HCT116 (cell line): ENCODE results near the gene PRR14L. TPM values are rescaled to one million over a fixed set of nuclear protein-coding genes. Genes with fewer than 3 reads are reported as not detected.
A peak's percentile ranks its signal among the peaks of the same experiment; 100 is the strongest.

Experiments used
- ATAC-seq: fragments of 200-7000 bp; cut with Tn5 transposase; 2 replicates; pipeline ENCODE4 v1.9.1; 2020; ENCODE audit warnings: mild to moderate bottlenecking, moderate library complexity
- BruUV-seq: library from RNA; stranded (reverse); fragments of 400-500 nt; replicated peaks from 2 replicates; lab custom pipeline; 2021; lab: Mats Ljungman, UMichigan
- CTCF ChIA-PET: fragments of 300-600 bp; sonication (Branson Sonifier 250); formaldehyde crosslinking; loops from one replicate; lab custom pipeline; 2021; ENCODE audit warnings: antibody characterized with exemption; lab: Charles Lee
- POLR2A ChIA-PET: fragments of 300-600, 350-600 bp; sonication (Branson Sonifier 250); formaldehyde crosslinking; loops from one replicate; lab custom pipeline; 2021; ENCODE audit warnings: antibody characterized with exemption; lab: Charles Lee
- RAD21 ChIA-PET, 2 experiments: fragments of 300-600 bp; sonication (Branson Sonifier 250); formaldehyde crosslinking; loops; one replicate each; lab custom pipeline; 2023; ENCODE audit warnings: low total read pairs in 2 of 2; ENCODE audit not compliant: uncharacterized antibody in 2 of 2, unreplicated experiment in 2 of 2, low non-redundant PET in 1 of 2; lab: Charles Lee
- DNase-seq: peaks from one replicate; pipeline ENCODE4 v3.0.0-alpha.2; 2010; ENCODE audit warnings: low read depth, low spot score
- H2AFZ ChIP-seq: fragments of 200-600 bp; shearing (Covaris generic), sonication (generic); 2 replicates; pipeline ENCODE4 v1.6.1; 2017; ENCODE audit warnings: low read depth, mixed run types, mixed read lengths, antibody characterized with exemption, low read length; ENCODE audit not compliant: poor library complexity, severe bottlenecking
- H3K27ac ChIP-seq: 2 replicates; pipeline ENCODE4 v1.5.1; 2012; ENCODE audit warnings: low read depth, low read length
- H3K27me3 ChIP-seq: fragments of 200-600 bp; sonication (generic); 2 replicates; pipeline ENCODE4 v1.6.1; 2016; ENCODE audit warnings: mixed run types, low read length, mixed read lengths; ENCODE audit not compliant: insufficient read depth
- H3K36me3 ChIP-seq, 2 experiments: fragments of 200-500 bp in 1 of 2; fragments of 200-600 bp in 1 of 2; sonication (Bioruptor generic) in 1 of 2; sonication (generic) in 1 of 2; 2 replicates each; pipeline versions ENCODE4 v1.5.1 to v1.6.1; 2014 to 2016; ENCODE audit warnings: low read length in 2 of 2, inconsistent platforms in 1 of 2, mixed read lengths in 1 of 2, mixed run types in 1 of 2; ENCODE audit not compliant: insufficient read depth in 2 of 2, control insufficient read depth in 1 of 2
- H3K4me1 ChIP-seq, 2 experiments: fragments of 200-600 bp in 1 of 2; sonication (generic) in 1 of 2; 2 replicates each; pipeline versions ENCODE4 v1.5.1 to v1.6.1; 2012 to 2017; ENCODE audit warnings: low read length in 2 of 2, inconsistent platforms in 1 of 2, mild to moderate bottlenecking in 1 of 2, mixed read lengths in 1 of 2, mixed run types in 1 of 2, moderate library complexity in 1 of 2; ENCODE audit not compliant: insufficient read depth in 2 of 2, control insufficient read depth in 1 of 2
- H3K4me2 ChIP-seq: fragments of 200-600 bp; sonication (generic); 2 replicates; pipeline ENCODE4 v1.6.1; 2017; ENCODE audit warnings: mixed run types, low read length, mixed read lengths
- H3K4me3 ChIP-seq, 2 experiments: fragments of 200-600 bp in 1 of 2; sonication (generic) in 1 of 2; replicated peaks in 1 of 2; 2 replicates each; pipeline ENCODE4 v1.5.1; 2011 to 2016; ENCODE audit warnings: low read length in 2 of 2, control low read depth in 1 of 2, low read depth in 1 of 2, mild to moderate bottlenecking in 1 of 2, mixed read lengths in 1 of 2, mixed run types in 1 of 2
- H3K79me2 ChIP-seq: fragments of 200-600 bp; sonication (generic); 2 replicates; pipeline ENCODE4 v1.6.1; 2017; ENCODE audit warnings: mild to moderate bottlenecking, mixed run types, low read length, moderate library complexity, mixed read lengths; ENCODE audit not compliant: insufficient read depth
- H3K9ac ChIP-seq: fragments of 200-600 bp; sonication (generic); 2 replicates; pipeline ENCODE4 v1.6.1; 2016; ENCODE audit warnings: low read length, mixed read lengths
- H3K9me2 ChIP-seq: fragments of 200-600 bp; sonication (generic), shearing (Covaris generic); 2 replicates; pipeline ENCODE4 v1.6.1; 2017; ENCODE audit warnings: mixed run types, mild to moderate bottlenecking, moderate library complexity; ENCODE audit not compliant: insufficient read depth
- H3K9me3 ChIP-seq, 2 experiments: fragments of 200-500 bp in 1 of 2; fragments of 200-600 bp in 1 of 2; sonication (Bioruptor generic) in 1 of 2; sonication (generic) in 1 of 2; 2 replicates each; pipeline ENCODE4 v1.6.1; 2014 to 2017; ENCODE audit warnings: low read length in 2 of 2, mixed read lengths in 2 of 2, inconsistent platforms in 1 of 2, low read depth in 1 of 2, mild to moderate bottlenecking in 1 of 2, mixed run types in 1 of 2, moderate library complexity in 1 of 2; ENCODE audit not compliant: control insufficient read depth in 1 of 2, insufficient read depth in 1 of 2
- H4K20me1 ChIP-seq: fragments of 200-600 bp; sonication (generic), shearing (Covaris generic); 2 replicates; pipeline ENCODE4 v1.6.1; 2017; ENCODE audit warnings: mixed run types, mild to moderate bottlenecking, moderate library complexity; ENCODE audit not compliant: insufficient read depth
- CBX3 ChIP-seq: IDR thresholded peaks from 2 replicates; pipeline ENCODE4 v1.6.1; 2012; ENCODE audit warnings: low read depth
- CEBPB ChIP-seq: IDR thresholded peaks from 2 replicates; pipeline ENCODE4 v1.6.1; 2012; ENCODE audit warnings: low read depth
- EGR1 ChIP-seq: IDR thresholded peaks from 2 replicates; pipeline ENCODE4 v1.6.1; 2012; ENCODE audit warnings: low read depth
- ELF1 ChIP-seq: IDR thresholded peaks from 2 replicates; pipeline ENCODE4 v1.6.1; 2012; ENCODE audit warnings: low read depth, borderline replicate concordance
- EZH2 ChIP-seq: fragments of 200-600 bp; sonication (generic); IDR thresholded peaks from 2 replicates; pipeline ENCODE4 v1.6.1; 2017; ENCODE audit warnings: antibody characterized with exemption, mixed run types
- EZH2phosphoT487 ChIP-seq: fragments of 200-600 bp; IDR thresholded peaks from 2 replicates; pipeline ENCODE4 v1.6.1; 2018; ENCODE audit warnings: antibody characterized with exemption, borderline replicate concordance
- FOSL1 ChIP-seq: IDR thresholded peaks from 2 replicates; pipeline ENCODE4 v1.6.1; 2012; ENCODE audit warnings: low read depth
- JUND ChIP-seq: IDR thresholded peaks from 2 replicates; pipeline ENCODE4 v1.6.1; 2012
- POLR2A ChIP-seq: IDR thresholded peaks from 2 replicates; pipeline ENCODE4 v1.7.0; 2011; ENCODE audit warnings: borderline replicate concordance; ENCODE audit not compliant: insufficient read depth, insufficient read length; ENCODE audit errors: extremely low read depth
- RAD21 ChIP-seq: IDR thresholded peaks from 2 replicates; pipeline ENCODE4 v1.6.1; 2012; ENCODE audit warnings: low read depth, mild to moderate bottlenecking
- SIN3A ChIP-seq: IDR thresholded peaks from 2 replicates; pipeline ENCODE4 v1.6.1; 2012; ENCODE audit warnings: low read depth
- TCF7L2 ChIP-seq: IDR thresholded peaks from 2 replicates; pipeline ENCODE4 v1.7.0; 2011; ENCODE audit warnings: borderline replicate concordance, inconsistent platforms; ENCODE audit not compliant: insufficient read depth, insufficient read length; ENCODE audit errors: extremely low read depth
- YY1 ChIP-seq: IDR thresholded peaks from 2 replicates; pipeline ENCODE4 v1.6.1; 2011; ENCODE audit warnings: low read length, low read depth, moderate library complexity, mild to moderate bottlenecking; ENCODE audit not compliant: insufficient replicate concordance; ENCODE audit errors: extremely low read depth
- ZNF274 ChIP-seq: fragments of 200-500 bp; sonication (Bioruptor generic); IDR thresholded peaks from 2 replicates; pipeline ENCODE4 v1.6.1; 2014; ENCODE audit warnings: mild to moderate bottlenecking, low read depth, low read length, inconsistent platforms
- intact Hi-C: fragments of 100-400 bp; cut with micrococcal nuclease; formaldehyde crosslinking; loops from 2 replicates; pipeline ENCODE4 v1.10.0; 2022
- total RNA-seq: library from RNA; stranded (reverse); gene quantifications from one replicate; pipeline ENCODE4 v1.2.1, GENCODE V29; 2021; ENCODE audit not compliant: unreplicated experiment
- TF ChIP-seq, protein P1 (sequence below), 3 experiments: fragments of 200-600 bp in 1 of 3; sonication (generic) in 1 of 3; IDR thresholded peaks in 2 of 3; conservative IDR thresholded peaks in 1 of 3; 2 replicates each; pipeline ENCODE4 v1.5.1; 2012 to 2017; ENCODE audit warnings: low read depth in 2 of 3, low read length in 2 of 3, antibody characterized with exemption in 1 of 3, borderline replicate concordance in 1 of 3, control low read depth in 1 of 3, mild to moderate bottlenecking in 1 of 3, mixed read lengths in 1 of 3, mixed run types in 1 of 3, moderate library complexity in 1 of 3; ENCODE audit not compliant: insufficient read depth in 1 of 3
- TF ChIP-seq, protein P2 (sequence below): IDR thresholded peaks from 2 replicates; pipeline ENCODE4 v1.6.1; 2012
- TF ChIP-seq, protein P3 (sequence below): IDR thresholded peaks from 2 replicates; pipeline ENCODE4 v1.6.1; 2011; ENCODE audit warnings: mild to moderate bottlenecking, low read length, moderate library complexity; ENCODE audit not compliant: insufficient replicate concordance; ENCODE audit errors: extremely low read depth

The PRR14L gene
- total RNA-seq, 1 experiment from 2014 or later, result 61.5 TPM

DNA sequence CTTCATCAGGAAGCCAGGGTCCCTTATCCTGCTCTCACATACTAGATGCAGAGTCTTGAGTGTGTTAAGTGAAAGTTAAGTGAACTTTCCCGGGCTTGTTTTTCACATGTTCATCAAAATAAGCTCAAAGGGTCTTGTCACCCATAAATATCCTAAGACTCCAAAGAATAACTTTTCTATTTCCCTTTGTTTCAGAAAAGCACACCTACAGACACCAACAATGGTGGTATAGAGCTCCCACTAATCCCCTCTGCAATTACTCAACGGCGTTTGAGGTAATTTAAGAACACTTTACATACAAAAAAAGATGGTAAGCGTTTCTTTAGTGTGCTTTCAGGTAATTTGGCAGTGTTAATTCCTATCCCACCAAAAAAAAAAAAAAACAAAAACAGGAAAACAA, 2.5 kb downstream of the PRR14L start:
- intact Hi-C loops, result no loop called here
- POLR2A ChIA-PET, result interaction anchor here (0.7 kb wide), 1 partner anchor 651 kb away, joined by 4 read pairs; no protein-coding TSS in a partner anchor
- H3K36me3 ChIP-seq, result peaks cover 0 to 4% of the 10 kb centered on the region in 2 experiments; a peak in 1 of 4 replicates
- BruUV-seq, result no TSS peak
- H3K27ac ChIP-seq, result no peak overlapping the region
- 0 out of 2 replicates have a peak overlapping the region, but pooled peaks have one; percentile 99 for H3K9ac ChIP-seq
- H3K4me3 ChIP-seq, result no peak overlapping the region
- peaks cover 66% of the 10 kb centered on the region for H3K79me2 ChIP-seq
- no peak for ATAC-seq
- H3K4me1 ChIP-seq, result peaks cover 16 to 36% of the 10 kb centered on the region in 2 experiments; a peak in 3 of 4 replicates
- H3K4me2 ChIP-seq, result peak overlapping the region; percentile 85; the same call in 1 of the 2 replicates
- RAD21 ChIA-PET, result no interaction called here
- no peak for TF ChIP-seq EZH2phosphoT487
- TF ChIP-seq, protein P1, sequence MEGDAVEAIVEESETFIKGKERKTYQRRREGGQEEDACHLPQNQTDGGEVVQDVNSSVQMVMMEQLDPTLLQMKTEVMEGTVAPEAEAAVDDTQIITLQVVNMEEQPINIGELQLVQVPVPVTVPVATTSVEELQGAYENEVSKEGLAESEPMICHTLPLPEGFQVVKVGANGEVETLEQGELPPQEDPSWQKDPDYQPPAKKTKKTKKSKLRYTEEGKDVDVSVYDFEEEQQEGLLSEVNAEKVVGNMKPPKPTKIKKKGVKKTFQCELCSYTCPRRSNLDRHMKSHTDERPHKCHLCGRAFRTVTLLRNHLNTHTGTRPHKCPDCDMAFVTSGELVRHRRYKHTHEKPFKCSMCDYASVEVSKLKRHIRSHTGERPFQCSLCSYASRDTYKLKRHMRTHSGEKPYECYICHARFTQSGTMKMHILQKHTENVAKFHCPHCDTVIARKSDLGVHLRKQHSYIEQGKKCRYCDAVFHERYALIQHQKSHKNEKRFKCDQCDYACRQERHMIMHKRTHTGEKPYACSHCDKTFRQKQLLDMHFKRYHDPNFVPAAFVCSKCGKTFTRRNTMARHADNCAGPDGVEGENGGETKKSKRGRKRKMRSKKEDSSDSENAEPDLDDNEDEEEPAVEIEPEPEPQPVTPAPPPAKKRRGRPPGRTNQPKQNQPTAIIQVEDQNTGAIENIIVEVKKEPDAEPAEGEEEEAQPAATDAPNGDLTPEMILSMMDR (IDR thresholded peaks at IDR 0.05 in 2 of 3, conservative IDR thresholded peaks at IDR 0.05 in 1 of 3; ENCODE audit: borderline replicate concordance in 1 of 3, insufficient read depth in 1 of 3, low read depth in 2 of 3, low read length in 2 of 3), result no peak
- TF ChIP-seq YY1, result no peak
- TF ChIP-seq, all 23 proteins: peak for 0
- Histone ChIP-seq H2AFZ (no peak overlapping the region), H3K27me3 (no peaks in the 10 kb centered on the region), H3K9me3 (no peaks in the 10 kb centered on the region), H3K9me2 (no peaks in the 10 kb centered on the region), H4K20me1 (no peaks in the 10 kb centered on the region)
- DNase-seq, result no peak
- CTCF ChIA-PET, result no interaction called here

DNA sequence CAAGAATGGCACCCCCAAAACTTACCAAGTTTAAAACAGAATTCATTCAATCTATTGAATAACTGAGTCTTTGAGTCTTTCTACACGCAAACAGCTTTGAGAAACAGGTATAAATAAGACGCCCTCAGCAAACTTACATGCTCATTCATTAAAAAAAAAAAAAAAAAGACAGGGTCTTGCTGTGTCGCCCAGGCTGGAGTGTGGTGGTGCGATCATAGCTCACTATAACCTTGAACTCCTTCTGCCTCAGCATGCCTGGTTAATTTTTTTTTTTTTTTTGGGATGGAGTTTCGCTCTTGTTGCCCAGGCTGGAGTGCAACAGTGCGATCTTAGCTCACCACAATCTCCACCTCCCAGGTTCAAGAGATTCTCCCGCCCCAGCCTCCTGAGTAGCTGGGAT, 6.1 kb downstream of the PRR14L start:
- Histone ChIP-seq H3K9me3 (no peaks in the 10 kb centered on the region), H3K79me2 (peaks cover 87% of the 10 kb centered on the region), H3K9me2 (no peaks in the 10 kb centered on the region), H3K27me3 (no peaks in the 10 kb centered on the region), H3K27ac (no peak overlapping the region), H3K4me2 (no peak overlapping the region), H2AFZ (no peak overlapping the region), H3K9ac (no peak overlapping the region), H3K36me3 (peaks cover 2 to 9% of the 10 kb centered on the region in 2 experiments; a peak in 2 of 4 replicates), H3K4me3 (no peak overlapping the region), H3K4me1 (peaks cover 15 to 40% of the 10 kb centered on the region in 2 experiments; a peak in 3 of 4 replicates), H4K20me1 (no peaks in the 10 kb centered on the region)
- ChIA-PET CTCF (no interaction called here), RAD21 (interaction anchor here in 1 of 2 experiments (0.7 kb wide), 1 partner anchor 233 kb away, joined by 4 read pairs; no protein-coding TSS in a partner anchor), POLR2A (no interaction called here)
- BruUV-seq, result no TSS peak
- no peak for ATAC-seq
- DNase-seq, result no peak
- intact Hi-C loops, result no loop called here
- TF ChIP-seq ZNF274, result no peak
- TF ChIP-seq EZH2, result no peak
- TF ChIP-seq CBX3, result no peak
- TF ChIP-seq RAD21, result no peak
- TF ChIP-seq FOSL1, result no peak
- no peak for TF ChIP-seq TCF7L2
- no peak for TF ChIP-seq EGR1
- no peak for TF ChIP-seq POLR2A
- TF ChIP-seq, protein P2, sequence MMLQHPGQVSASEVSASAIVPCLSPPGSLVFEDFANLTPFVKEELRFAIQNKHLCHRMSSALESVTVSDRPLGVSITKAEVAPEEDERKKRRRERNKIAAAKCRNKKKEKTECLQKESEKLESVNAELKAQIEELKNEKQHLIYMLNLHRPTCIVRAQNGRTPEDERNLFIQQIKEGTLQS, result no peak
- TF ChIP-seq, protein P3, sequence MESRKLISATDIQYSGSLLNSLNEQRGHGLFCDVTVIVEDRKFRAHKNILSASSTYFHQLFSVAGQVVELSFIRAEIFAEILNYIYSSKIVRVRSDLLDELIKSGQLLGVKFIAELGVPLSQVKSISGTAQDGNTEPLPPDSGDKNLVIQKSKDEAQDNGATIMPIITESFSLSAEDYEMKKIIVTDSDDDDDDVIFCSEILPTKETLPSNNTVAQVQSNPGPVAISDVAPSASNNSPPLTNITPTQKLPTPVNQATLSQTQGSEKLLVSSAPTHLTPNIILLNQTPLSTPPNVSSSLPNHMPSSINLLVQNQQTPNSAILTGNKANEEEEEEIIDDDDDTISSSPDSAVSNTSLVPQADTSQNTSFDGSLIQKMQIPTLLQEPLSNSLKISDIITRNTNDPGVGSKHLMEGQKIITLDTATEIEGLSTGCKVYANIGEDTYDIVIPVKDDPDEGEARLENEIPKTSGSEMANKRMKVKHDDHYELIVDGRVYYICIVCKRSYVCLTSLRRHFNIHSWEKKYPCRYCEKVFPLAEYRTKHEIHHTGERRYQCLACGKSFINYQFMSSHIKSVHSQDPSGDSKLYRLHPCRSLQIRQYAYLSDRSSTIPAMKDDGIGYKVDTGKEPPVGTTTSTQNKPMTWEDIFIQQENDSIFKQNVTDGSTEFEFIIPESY, result no peak
- no peak for TF ChIP-seq CEBPB
- TF ChIP-seq YY1, result no peak
- TF ChIP-seq JUND, result no peak
- TF ChIP-seq SIN3A, result no peak
- TF ChIP-seq ELF1, result no peak
